ENCODE data around the gene MYO1H. TPM values are rescaled to one million over a fixed set of nuclear protein-coding genes. Genes with fewer than 3 reads are reported as not detected.

MYO1H gene
- total and polyA plus RNA-seq, 2 of the 13 experiments (the other 11 are each of a cell fraction or from before 2014, with no cell fraction given) = not detected

DNA sequence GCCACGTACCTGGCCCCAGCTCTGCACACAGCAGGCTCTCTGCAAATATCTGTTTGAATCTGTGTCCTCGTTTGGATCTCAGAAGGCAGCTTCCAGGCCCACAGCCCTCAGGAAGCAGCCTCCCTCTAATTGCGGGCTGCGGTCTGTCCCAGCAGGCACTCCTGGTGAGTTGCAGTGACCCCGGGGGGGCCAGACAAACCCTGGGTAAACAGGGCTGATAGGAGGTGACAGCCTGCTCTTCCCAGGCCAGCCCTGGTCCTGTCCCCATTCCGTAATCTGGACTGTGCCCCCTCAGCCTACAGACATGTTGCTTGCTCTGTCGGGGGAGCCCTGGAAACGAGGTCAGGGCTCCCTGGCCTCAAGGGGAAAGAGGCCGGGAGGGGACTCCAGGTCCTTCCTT is 40.6 kb upstream of the MYO1H start (continued):
- TF ChIP-seq, protein P1, sequence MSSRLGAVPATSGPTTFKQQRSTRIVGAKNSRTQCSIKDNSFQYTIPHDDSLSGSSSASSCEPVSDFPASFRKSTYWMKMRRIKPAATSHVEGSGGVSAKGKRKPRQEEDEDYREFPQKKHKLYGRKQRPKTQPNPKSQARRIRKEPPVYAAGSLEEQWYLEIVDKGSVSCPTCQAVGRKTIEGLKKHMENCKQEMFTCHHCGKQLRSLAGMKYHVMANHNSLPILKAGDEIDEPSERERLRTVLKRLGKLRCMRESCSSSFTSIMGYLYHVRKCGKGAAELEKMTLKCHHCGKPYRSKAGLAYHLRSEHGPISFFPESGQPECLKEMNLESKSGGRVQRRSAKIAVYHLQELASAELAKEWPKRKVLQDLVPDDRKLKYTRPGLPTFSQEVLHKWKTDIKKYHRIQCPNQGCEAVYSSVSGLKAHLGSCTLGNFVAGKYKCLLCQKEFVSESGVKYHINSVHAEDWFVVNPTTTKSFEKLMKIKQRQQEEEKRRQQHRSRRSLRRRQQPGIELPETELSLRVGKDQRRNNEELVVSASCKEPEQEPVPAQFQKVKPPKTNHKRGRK (CRISPR knock-in tag; IDR thresholded peaks at IDR 0.05) = no peak
- TF ChIP-seq ZKSCAN1 (IDR thresholded peaks at IDR 0.05; ENCODE audit: low read length) = peak; percentile 83
- TF ChIP-seq, protein P2, sequence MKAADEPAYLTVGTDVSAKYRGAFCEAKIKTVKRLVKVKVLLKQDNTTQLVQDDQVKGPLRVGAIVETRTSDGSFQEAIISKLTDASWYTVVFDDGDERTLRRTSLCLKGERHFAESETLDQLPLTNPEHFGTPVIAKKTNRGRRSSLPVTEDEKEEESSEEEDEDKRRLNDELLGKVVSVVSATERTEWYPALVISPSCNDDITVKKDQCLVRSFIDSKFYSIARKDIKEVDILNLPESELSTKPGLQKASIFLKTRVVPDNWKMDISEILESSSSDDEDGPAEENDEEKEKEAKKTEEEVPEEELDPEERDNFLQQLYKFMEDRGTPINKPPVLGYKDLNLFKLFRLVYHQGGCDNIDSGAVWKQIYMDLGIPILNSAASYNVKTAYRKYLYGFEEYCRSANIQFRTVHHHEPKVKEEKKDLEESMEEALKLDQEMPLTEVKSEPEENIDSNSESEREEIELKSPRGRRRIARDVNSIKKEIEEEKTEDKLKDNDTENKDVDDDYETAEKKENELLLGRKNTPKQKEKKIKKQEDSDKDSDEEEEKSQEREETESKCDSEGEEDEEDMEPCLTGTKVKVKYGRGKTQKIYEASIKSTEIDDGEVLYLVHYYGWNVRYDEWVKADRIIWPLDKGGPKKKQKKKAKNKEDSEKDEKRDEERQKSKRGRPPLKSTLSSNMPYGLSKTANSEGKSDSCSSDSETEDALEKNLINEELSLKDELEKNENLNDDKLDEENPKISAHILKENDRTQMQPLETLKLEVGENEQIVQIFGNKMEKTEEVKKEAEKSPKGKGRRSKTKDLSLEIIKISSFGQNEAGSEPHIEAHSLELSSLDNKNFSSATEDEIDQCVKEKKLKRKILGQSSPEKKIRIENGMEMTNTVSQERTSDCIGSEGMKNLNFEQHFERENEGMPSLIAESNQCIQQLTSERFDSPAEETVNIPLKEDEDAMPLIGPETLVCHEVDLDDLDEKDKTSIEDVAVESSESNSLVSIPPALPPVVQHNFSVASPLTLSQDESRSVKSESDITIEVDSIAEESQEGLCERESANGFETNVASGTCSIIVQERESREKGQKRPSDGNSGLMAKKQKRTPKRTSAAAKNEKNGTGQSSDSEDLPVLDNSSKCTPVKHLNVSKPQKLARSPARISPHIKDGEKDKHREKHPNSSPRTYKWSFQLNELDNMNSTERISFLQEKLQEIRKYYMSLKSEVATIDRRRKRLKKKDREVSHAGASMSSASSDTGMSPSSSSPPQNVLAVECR (CRISPR knock-in tag; IDR thresholded peaks at IDR 0.05; ENCODE audit: borderline replicate concordance) = peak; percentile 61; the same call in 1 of the 2 replicates
- no peak for TF ChIP-seq ZNF335 (CRISPR knock-in tag; IDR thresholded peaks at IDR 0.05)
- TF ChIP-seq ATAD3A (CRISPR knock-in tag; IDR thresholded peaks at IDR 0.05) = no peak
- no peak for TF ChIP-seq ZNF10 (CRISPR knock-in tag; IDR thresholded peaks at IDR 0.05; ENCODE audit: borderline replicate concordance, low read depth)
- TF ChIP-seq RARA (CRISPR knock-in tag; IDR thresholded peaks at IDR 0.05) = peak; percentile 72
- TF ChIP-seq ELF1 (CRISPR knock-in tag; IDR thresholded peaks at IDR 0.05) = 0 out of 2 replicates have a peak, but pooled peaks have one; percentile 19
- no peak for TF ChIP-seq PHB2 (IDR thresholded peaks at IDR 0.05; ENCODE audit: partially characterized antibody)
- TF ChIP-seq ZNF883 (CRISPR knock-in tag; IDR thresholded peaks at IDR 0.05; ENCODE audit: not compliant biosample characterization) = no peak
- TF ChIP-seq, protein P3, sequence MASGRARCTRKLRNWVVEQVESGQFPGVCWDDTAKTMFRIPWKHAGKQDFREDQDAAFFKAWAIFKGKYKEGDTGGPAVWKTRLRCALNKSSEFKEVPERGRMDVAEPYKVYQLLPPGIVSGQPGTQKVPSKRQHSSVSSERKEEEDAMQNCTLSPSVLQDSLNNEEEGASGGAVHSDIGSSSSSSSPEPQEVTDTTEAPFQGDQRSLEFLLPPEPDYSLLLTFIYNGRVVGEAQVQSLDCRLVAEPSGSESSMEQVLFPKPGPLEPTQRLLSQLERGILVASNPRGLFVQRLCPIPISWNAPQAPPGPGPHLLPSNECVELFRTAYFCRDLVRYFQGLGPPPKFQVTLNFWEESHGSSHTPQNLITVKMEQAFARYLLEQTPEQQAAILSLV (CRISPR knock-in tag; IDR thresholded peaks at IDR 0.05; ENCODE audit: borderline replicate concordance) = no peak
- no peak for TF ChIP-seq ZNF766 (CRISPR knock-in tag; IDR thresholded peaks at IDR 0.05; ENCODE audit: borderline replicate concordance)
- TF ChIP-seq, protein P4, sequence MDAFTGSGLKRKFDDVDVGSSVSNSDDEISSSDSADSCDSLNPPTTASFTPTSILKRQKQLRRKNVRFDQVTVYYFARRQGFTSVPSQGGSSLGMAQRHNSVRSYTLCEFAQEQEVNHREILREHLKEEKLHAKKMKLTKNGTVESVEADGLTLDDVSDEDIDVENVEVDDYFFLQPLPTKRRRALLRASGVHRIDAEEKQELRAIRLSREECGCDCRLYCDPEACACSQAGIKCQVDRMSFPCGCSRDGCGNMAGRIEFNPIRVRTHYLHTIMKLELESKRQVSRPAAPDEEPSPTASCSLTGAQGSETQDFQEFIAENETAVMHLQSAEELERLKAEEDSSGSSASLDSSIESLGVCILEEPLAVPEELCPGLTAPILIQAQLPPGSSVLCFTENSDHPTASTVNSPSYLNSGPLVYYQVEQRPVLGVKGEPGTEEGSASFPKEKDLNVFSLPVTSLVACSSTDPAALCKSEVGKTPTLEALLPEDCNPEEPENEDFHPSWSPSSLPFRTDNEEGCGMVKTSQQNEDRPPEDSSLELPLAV (CRISPR knock-in tag; conservative IDR thresholded peaks at IDR 0.05; ENCODE audit: low read depth) = no peak

Data from HepG2 (cell line).